Thoracic aorta (tissue), 2 donors: ENCODE data around the gene SAP30BP. TPM values are rescaled to one million over a fixed set of nuclear protein-coding genes. Genes with fewer than 3 reads are reported as not detected.

Experiments
- ATAC-seq: fragments of 150-250 bp; one replicate; pipeline ENCODE4 v1.8.0; 2017; ENCODE audit warnings: low read depth; ENCODE audit not compliant: insufficient number of reproducible peaks, low FRiP score
- DNase-seq: peaks from one replicate; pipeline ENCODE4 v3.0.0-alpha.2; 2020; ENCODE audit warnings: low spot score
- H3K27ac ChIP-seq, 2 donors: fragments of 200-600 bp; sonication (generic); 1 replicate in 1 of 2; 2 replicates in 1 of 2; pipeline ENCODE4 v1.5.1; 2016; ENCODE audit warnings: mild to moderate bottlenecking in 2 of 2, moderate library complexity in 2 of 2
- H3K27me3 ChIP-seq: fragments of 200-600 bp; sonication (generic); replicated peaks from 2 replicates; pipeline ENCODE4 v1.6.0; 2016; ENCODE audit warnings: mild to moderate bottlenecking; ENCODE audit not compliant: insufficient read depth
- H3K36me3 ChIP-seq: fragments of 200-600 bp; sonication (generic); one replicate; pipeline ENCODE4 v1.5.1; 2016
- H3K4me1 ChIP-seq, 2 donors: fragments of 200-600 bp; sonication (generic); 1 replicate in 1 of 2; 2 replicates in 1 of 2; pipeline versions ENCODE4 v1.5.1 to v1.6.0; 2016; ENCODE audit warnings: low read depth in 2 of 2, mild to moderate bottlenecking in 1 of 2; ENCODE audit not compliant: control insufficient read depth in 1 of 2
- H3K4me3 ChIP-seq: fragments of 200-600 bp; sonication (generic); 2 replicates; pipeline ENCODE4 v1.5.1; 2016; ENCODE audit warnings: mild to moderate bottlenecking
- H3K9me3 ChIP-seq: fragments of 200-600 bp; sonication (generic); 2 replicates; pipeline ENCODE4 v1.5.1; 2016
- total RNA-seq, 2 donors: library from RNA; depleted of rRNA; stranded (reverse); fragments of >200 nt; gene quantifications; one replicate each; pipeline versions ENCODE4 v1.1.0 to v1.2.3, GENCODE V29; 2016
- TF ChIP-seq, protein P1 (sequence below): fragments of 200-600 bp; sonication (generic); IDR thresholded peaks from one replicate; pipeline ENCODE4 v1.5.1; 2019; ENCODE audit warnings: antibody characterized with exemption

SAP30BP gene
- total RNA-seq, 2 donors from 2014 or later, result 65.1 to 70.4 TPM

- no peak overlapping the region for H3K27ac ChIP-seq
- ATAC-seq, result no peak
- no peak for DNase-seq
Measured at GRCh38 chr17:75697651-75698291, 30.6 kb downstream of the SAP30BP start.

GRCh38 chr17:75698659-75699058 lies 31.5 kb downstream of the SAP30BP start:
- Histone ChIP-seq H3K9me3 (no peaks in the 10 kb centered on the region), H3K27ac (no peak overlapping the region), H3K4me1 (peaks cover 3 to 10% of the 10 kb centered on the region in 2 donors), H3K36me3 (peaks cover 57% of the 10 kb centered on the region), H3K4me3 (no peak overlapping the region), H3K27me3 (no peaks in the 10 kb centered on the region)
- no peak for DNase-seq
- TF ChIP-seq, protein P1, sequence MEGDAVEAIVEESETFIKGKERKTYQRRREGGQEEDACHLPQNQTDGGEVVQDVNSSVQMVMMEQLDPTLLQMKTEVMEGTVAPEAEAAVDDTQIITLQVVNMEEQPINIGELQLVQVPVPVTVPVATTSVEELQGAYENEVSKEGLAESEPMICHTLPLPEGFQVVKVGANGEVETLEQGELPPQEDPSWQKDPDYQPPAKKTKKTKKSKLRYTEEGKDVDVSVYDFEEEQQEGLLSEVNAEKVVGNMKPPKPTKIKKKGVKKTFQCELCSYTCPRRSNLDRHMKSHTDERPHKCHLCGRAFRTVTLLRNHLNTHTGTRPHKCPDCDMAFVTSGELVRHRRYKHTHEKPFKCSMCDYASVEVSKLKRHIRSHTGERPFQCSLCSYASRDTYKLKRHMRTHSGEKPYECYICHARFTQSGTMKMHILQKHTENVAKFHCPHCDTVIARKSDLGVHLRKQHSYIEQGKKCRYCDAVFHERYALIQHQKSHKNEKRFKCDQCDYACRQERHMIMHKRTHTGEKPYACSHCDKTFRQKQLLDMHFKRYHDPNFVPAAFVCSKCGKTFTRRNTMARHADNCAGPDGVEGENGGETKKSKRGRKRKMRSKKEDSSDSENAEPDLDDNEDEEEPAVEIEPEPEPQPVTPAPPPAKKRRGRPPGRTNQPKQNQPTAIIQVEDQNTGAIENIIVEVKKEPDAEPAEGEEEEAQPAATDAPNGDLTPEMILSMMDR, result no peak
- ATAC-seq, result no peak

More at GRCh38 chr17:75697651-75698291, 30.6 kb downstream of the SAP30BP start:
- H3K27me3 ChIP-seq, result no peaks in the 10 kb centered on the region
- peaks cover 50% of the 10 kb centered on the region for H3K36me3 ChIP-seq
- peaks cover 3 to 17% of the 10 kb centered on the region in 2 donors for H3K4me1 ChIP-seq
- H3K9me3 ChIP-seq, result no peaks in the 10 kb centered on the region
- TF ChIP-seq, protein P1, result no peak
- H3K4me3 ChIP-seq, result no peak overlapping the region

DNA sequence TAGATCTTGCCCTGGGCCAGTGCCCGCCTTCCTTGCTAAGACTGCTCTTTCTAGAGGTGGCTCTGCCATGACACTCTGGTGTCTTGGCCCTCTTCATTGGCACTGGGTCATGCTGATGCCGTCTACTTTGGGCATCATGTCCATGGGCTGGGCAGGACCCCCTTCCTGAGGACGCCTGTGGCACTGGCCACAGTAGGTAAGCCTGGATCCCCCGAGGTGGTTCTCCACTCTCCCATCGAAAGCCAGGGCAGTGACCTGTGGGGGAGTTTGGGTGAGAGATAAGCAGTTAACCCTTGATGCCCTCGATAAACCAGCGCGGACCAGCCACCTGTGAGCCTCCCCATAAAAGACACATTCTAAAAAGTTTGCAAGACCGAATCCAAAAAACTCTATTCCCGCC lies 34.1 kb downstream of the SAP30BP start:
- Histone ChIP-seq H3K27ac (no peak overlapping the region), H3K4me3 (no peak overlapping the region), H3K36me3 (peaks cover 75% of the 10 kb centered on the region), H3K4me1 (no peaks in the 10 kb centered on the region), H3K27me3 (no peaks in the 10 kb centered on the region), H3K9me3 (no peaks in the 10 kb centered on the region)
- DNase-seq (no peak), ATAC-seq (no peak)
- TF ChIP-seq, protein P1, result no peak

- no peak overlapping the region for H3K4me3 ChIP-seq
- peaks cover 83% of the 10 kb centered on the region for H3K36me3 ChIP-seq
- no peaks in the 10 kb centered on the region for H3K27me3 ChIP-seq
- TF ChIP-seq, protein P1, result no peak
- ATAC-seq (no peak), DNase-seq (no peak)
- no peak overlapping the region for H3K27ac ChIP-seq
- no peaks in the 10 kb centered on the region for H3K9me3 ChIP-seq
- H3K4me1 ChIP-seq, result no peaks in the 10 kb centered on the region
Measured at GRCh38 chr17:75703191-75703590, 36.1 kb downstream of the SAP30BP start.

- H3K36me3 ChIP-seq, result peaks cover 82% of the 10 kb centered on the region
- H3K9me3 ChIP-seq, result no peaks in the 10 kb centered on the region
- no peaks in the 10 kb centered on the region for H3K4me1 ChIP-seq
- H3K4me3 ChIP-seq, result no peak overlapping the region
- H3K27ac ChIP-seq, result no peak overlapping the region
- TF ChIP-seq, protein P1, result no peak
- ATAC-seq, result no peak
- no peak for DNase-seq
- H3K27me3 ChIP-seq, result no peaks in the 10 kb centered on the region
Measured at GRCh38 chr17:75703591-75703990, 36.5 kb downstream of the SAP30BP start.
